COLO829 (cell line): ENCODE measurements around the gene OR10A7.
"Not testable (repeated sequence)": the region's sequence is repeated elsewhere in the genome, so short reads cannot be mapped to it uniquely, and the experiment has no call there.

Source experiments
- DNase-seq: peaks from one replicate; pipeline ENCODE4 v3.0.0; 2012; ENCODE audit warnings: low spot score

Gene OR10A7

GRCh38 chr12:55220725-55221124 lies at the start of gene OR10A7:
Gene OR10A7 (plus strand): TSS chr12:55221025. CDS start chr12:55221025, 0 bp downstream.
- DNase-seq: no peak

GRCh38 chr12:55171445-55171844 lies 49.4 kb upstream of the OR10A7 start:
- DNase-seq: no peak

- not testable (repeated sequence) for DNase-seq
These were observed 49.0 kb upstream of the OR10A7 start for GRCh38 chr12:55171846-55172245.

GRCh38 chr12:55172686-55173085 lies 48.1 kb upstream of the OR10A7 start:
- DNase-seq: no peak

- no peak for DNase-seq
These were observed 47.4 kb upstream of the OR10A7 start for GRCh38 chr12:55173456-55173855.

- DNase-seq: no peak
These were observed 32.3 kb upstream of the OR10A7 start for GRCh38 chr12:55188573-55188972.

- DNase-seq: peak; percentile 59
These were observed 31.8 kb upstream of the OR10A7 start for GRCh38 chr12:55188974-55189556.

GRCh38 chr12:55194382-55194781 lies 26.4 kb upstream of the OR10A7 start:
- no peak for DNase-seq

GRCh38 chr12:55226523-55226922 lies 5.7 kb downstream of the OR10A7 start:
- no peak for DNase-seq

GRCh38 chr12:55227643-55228042 lies 6.8 kb downstream of the OR10A7 start:
- no peak for DNase-seq

GRCh38 chr12:55244309-55244708 lies 23.5 kb downstream of the OR10A7 start, which contains the start of gene OR6C74:
Gene OR6C74 (plus strand): TSS chr12:55244609. CDS start chr12:55247288, 2,679 bp downstream.
- no peak for DNase-seq

- DNase-seq: no peak
These were observed 25.3 kb downstream of the OR10A7 start for GRCh38 chr12:55246159-55246558.

GRCh38 chr12:55250944-55251343 lies 30.1 kb downstream of the OR10A7 start:
- DNase-seq: no peak

- no peak for DNase-seq
These were observed 32.5 kb downstream of the OR10A7 start for GRCh38 chr12:55253281-55253680.

- DNase-seq: no peak
These were observed 36.0 kb downstream of the OR10A7 start for GRCh38 chr12:55256831-55257230.

- DNase-seq: no peak
These were observed 37.5 kb downstream of the OR10A7 start for GRCh38 chr12:55258303-55258702.
